ENCODE measurements around the gene CDC42BPG. TPM values are rescaled to one million over a fixed set of nuclear protein-coding genes. Genes with fewer than 3 reads are reported as not detected.

The CDC42BPG gene
- total and polyA plus RNA-seq, 10 of the 15 experiments (the other 5 are each of a cell fraction or from before 2014, with no cell fraction given) = 0.02 to 1.3 (median 0.09) TPM; not detected in 1

DNA sequence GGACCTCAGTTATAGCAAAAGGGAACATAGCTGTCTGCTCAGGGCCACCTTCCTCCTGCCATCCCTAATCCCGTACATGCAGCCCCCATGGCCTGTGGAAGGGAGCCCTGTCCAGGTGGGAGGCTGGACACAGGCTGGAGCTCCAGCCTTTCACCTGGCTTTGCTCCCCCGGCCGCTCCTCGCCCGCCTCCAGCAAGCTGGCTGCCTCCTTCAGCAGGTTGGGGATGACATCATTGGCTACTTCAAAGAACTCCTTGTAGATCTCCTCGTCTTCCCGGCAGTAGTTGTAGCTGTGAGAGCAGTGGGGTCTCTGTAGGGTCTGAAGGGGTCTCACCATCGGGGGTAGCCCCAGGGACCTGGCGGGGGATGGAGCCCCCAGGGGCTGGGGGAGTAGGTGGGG is 39.0 kb downstream of the CDC42BPG start:
- Histone ChIP-seq H3K4me3 (no peak overlapping the region), H3K27me3 (replicated peaks in 1 of 2; ENCODE audit: control insufficient read depth in 2 of 2, insufficient read depth in 2 of 2, low read length in 1 of 2) (no peaks in the 10 kb centered on the region), H3K27ac (ENCODE audit: control insufficient read depth, insufficient read depth) (no peak overlapping the region), H3K36me3 (ENCODE audit: control insufficient read depth in 2 of 2, insufficient read depth in 2 of 2, low read length in 1 of 2) (peaks cover 0 to 3% of the 10 kb centered on the region in 2 experiments; a peak in 2 of 4 replicates), H3K4me2 (ENCODE audit: control insufficient read depth, insufficient read depth) (no peak overlapping the region), H4K20me1 (ENCODE audit: control insufficient read depth, insufficient read depth) (no peaks in the 10 kb centered on the region), H3K4me1 (ENCODE audit: control insufficient read depth, insufficient read depth, low read length) (peaks cover 29% of the 10 kb centered on the region), H3K9ac (ENCODE audit: control insufficient read depth, insufficient read depth, low read length) (no peak overlapping the region), H3K79me2 (ENCODE audit: control insufficient read depth, insufficient read depth, low read length) (peaks cover 27% of the 10 kb centered on the region), H2AFZ (ENCODE audit: control insufficient read depth, low read depth, low read length) (no peak overlapping the region), H3K9me3 (replicated peaks; ENCODE audit: control insufficient read depth, insufficient read depth, low read length) (no peaks in the 10 kb centered on the region)
- no peak for ATAC-seq
- ChIA-PET RAD21 (ENCODE audit: unreplicated experiment) (no interaction called here), CTCF (no interaction called here), SMC1A (ENCODE audit: uncharacterized antibody, unreplicated experiment) (no interaction called here), POLR2A (no interaction called here)
- no peak for DNase-seq (ENCODE audit: low read depth, low spot score)
- BruUV-seq (replicated peaks) = no TSS peak
- TF ChIP-seq POU2F2 (IDR thresholded peaks at IDR 0.05; ENCODE audit: borderline replicate concordance, low read depth, low read length) (no peak), YBX1 (IDR thresholded peaks at IDR 0.05) (no peak), NFYA (IDR thresholded peaks at IDR 0.05; ENCODE audit: borderline replicate concordance, low read depth, low read length) (no peak), ETV6 (conservative IDR thresholded peaks at IDR 0.05 in 1 of 2, IDR thresholded peaks at IDR 0.05 in 1 of 2; ENCODE audit: borderline replicate concordance in 1 of 2, low read depth in 1 of 2) (no peak)
- TF ChIP-seq, protein P1, sequence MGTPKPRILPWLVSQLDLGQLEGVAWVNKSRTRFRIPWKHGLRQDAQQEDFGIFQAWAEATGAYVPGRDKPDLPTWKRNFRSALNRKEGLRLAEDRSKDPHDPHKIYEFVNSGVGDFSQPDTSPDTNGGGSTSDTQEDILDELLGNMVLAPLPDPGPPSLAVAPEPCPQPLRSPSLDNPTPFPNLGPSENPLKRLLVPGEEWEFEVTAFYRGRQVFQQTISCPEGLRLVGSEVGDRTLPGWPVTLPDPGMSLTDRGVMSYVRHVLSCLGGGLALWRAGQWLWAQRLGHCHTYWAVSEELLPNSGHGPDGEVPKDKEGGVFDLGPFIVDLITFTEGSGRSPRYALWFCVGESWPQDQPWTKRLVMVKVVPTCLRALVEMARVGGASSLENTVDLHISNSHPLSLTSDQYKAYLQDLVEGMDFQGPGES (IDR thresholded peaks at IDR 0.05) = no peak
- TF ChIP-seq, protein P2, sequence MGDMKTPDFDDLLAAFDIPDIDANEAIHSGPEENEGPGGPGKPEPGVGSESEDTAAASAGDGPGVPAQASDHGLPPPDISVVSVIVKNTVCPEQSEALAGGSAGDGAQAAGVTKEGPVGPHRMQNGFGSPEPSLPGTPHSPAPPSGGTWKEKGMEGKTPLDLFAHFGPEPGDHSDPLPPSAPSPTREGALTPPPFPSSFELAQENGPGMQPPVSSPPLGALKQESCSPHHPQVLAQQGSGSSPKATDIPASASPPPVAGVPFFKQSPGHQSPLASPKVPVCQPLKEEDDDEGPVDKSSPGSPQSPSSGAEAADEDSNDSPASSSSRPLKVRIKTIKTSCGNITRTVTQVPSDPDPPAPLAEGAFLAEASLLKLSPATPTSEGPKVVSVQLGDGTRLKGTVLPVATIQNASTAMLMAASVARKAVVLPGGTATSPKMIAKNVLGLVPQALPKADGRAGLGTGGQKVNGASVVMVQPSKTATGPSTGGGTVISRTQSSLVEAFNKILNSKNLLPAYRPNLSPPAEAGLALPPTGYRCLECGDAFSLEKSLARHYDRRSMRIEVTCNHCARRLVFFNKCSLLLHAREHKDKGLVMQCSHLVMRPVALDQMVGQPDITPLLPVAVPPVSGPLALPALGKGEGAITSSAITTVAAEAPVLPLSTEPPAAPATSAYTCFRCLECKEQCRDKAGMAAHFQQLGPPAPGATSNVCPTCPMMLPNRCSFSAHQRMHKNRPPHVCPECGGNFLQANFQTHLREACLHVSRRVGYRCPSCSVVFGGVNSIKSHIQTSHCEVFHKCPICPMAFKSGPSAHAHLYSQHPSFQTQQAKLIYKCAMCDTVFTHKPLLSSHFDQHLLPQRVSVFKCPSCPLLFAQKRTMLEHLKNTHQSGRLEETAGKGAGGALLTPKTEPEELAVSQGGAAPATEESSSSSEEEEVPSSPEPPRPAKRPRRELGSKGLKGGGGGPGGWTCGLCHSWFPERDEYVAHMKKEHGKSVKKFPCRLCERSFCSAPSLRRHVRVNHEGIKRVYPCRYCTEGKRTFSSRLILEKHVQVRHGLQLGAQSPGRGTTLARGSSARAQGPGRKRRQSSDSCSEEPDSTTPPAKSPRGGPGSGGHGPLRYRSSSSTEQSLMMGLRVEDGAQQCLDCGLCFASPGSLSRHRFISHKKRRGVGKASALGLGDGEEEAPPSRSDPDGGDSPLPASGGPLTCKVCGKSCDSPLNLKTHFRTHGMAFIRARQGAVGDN (IDR thresholded peaks at IDR 0.05) = no peak
- intact Hi-C loops (cut with micrococcal nuclease; ENCODE audit: unreplicated experiment) (no loop called here), in situ Hi-C loops (cut with MboI) (no loop called here)
- FAIRE-seq = no peak
- over 99% methylated on average over 9 of the region's 9 CpGs for WGBS (ENCODE audit: insufficient coverage, insufficient replicate concordance, low lambda C conversion rate, missing lambda C conversion rate)
